ENCODE data around the gene SYTL4.
"Not testable (repeated sequence)": the region's sequence is repeated elsewhere in the genome, so short reads cannot be mapped to it uniquely, and the experiment has no call there.

SYTL4 gene

GRCh38 chrX:100731441-100732281 lies at the start of gene SYTL4:
TSS of gene SYTL4 (minus strand) at chrX:100732121. CDS start at chrX:100702037, 30,084 bp downstream.
- no peak for DNase-seq (ENCODE audit: low read depth in 1 of 2, low spot score in 1 of 2)

DNA sequence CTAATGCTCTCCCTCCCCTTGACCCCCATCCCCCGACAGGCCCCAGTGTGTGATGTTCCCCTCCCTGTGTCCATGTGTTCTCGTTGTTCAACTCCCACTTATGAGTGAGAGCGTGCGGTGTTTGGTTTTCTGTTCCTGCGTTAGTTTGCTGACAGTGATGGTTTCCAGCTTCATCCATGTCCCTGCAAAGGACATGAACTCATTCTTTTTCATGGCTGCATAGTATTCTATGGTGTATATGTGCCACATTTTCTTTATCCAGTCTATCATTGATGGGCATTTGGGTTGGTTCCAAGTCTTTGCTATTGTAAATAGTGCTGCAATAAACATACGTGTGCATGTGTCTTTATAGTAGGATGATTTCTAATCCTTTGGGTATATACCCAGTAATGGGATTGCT lies 37.5 kb upstream of the SYTL4 start:
- not testable (repeated sequence) for DNase-seq (ENCODE audit: low read depth in 1 of 2, low spot score in 1 of 2)

DNA sequence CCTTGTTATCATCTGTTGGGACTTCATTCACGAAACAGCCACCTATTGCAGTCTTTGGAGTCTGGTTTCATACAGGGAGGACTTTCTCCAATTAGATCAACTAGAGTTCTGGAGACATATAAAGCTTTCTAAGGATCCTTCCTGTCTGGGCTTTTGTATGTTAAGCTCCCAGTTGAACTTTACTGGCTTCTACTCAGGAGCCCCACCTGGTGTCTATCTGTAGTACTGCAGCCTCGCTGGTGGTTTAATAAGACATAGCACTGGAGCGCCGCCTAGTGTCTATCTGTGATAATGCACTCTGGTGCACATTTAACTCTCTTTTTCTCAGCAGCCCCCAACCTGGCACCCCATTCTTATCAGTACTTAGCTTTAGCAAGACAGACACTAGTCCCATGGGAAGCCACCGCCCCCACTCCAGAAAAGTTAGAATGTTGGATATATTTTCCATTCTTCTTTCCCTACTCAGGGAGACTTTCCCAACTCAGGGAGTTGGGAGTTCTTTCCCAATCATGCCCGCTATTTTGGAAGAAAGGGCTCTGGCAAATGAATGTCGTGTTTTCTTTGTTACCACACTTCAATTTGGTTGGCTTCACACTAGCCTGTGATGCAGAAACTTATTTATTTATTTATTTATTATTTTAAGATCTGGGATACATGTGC lies 36.9 kb upstream of the SYTL4 start:
- peak; percentile 49 to 65 for DNase-seq (ENCODE audit: low read depth in 1 of 2, low spot score in 1 of 2)

DNA sequence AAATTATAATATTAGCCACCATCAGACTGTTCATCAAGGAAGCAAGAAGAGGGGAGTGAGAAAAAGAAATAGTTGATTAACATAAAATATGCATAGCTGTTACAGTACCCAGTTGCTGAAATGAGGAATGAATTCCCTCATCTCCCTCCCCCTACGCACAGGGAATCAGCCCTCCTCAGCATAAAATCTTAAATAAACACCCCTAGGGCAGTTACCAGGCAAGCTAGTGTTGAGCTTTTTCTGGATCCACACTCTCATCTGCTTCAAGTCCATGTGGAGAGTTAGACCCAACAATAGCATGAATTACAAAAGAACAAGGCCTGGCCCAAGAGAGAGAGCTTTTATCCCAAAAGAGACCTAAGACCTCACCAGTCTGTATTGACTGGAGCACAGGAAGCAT lies 19.0 kb upstream of the SYTL4 start:
- no peak for DNase-seq (ENCODE audit: low read depth in 1 of 2, low spot score in 1 of 2)

DNA sequence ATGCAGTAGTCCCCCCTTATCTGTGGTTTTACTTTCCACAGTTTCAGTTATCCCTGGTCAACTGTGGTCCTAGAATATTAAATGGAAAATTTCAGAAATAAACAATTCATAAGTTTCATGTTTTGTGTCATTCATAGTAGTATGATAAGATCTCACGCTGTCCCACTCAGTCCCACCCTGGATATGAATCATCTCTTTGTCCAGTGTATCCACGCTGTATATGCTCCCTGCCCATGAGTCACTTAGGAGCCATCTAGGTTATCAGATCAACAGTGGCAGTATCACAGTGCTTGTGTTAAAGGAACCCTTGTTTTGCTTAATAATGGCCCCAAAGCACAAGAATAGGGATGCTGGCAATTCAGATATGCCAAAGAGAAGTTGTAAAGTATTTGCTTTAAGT lies 16.2 kb upstream of the SYTL4 start:
- no peak for DNase-seq (ENCODE audit: low read depth in 1 of 2, low spot score in 1 of 2)

DNA sequence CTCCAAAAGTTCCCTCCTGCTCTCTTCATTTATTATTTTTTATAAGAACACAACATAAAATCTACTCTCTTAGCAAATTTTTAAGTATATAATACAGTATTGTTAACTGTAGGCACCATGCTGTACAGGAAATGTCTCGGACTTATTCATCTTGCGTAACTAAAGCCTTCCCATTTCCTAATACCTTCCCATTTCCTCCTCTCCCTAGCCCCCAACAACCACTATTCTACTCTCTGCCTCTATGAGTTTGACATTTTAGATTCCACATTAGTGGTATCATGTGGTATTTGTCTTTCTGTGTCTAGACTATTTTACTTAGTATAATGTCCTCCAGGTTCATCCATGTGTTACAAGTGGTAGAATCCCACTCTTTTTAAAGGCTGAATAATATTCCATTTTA lies 15.8 kb upstream of the SYTL4 start:
- no peak for DNase-seq (ENCODE audit: low read depth in 1 of 2, low spot score in 1 of 2)

GRCh38 chrX:100747090-100747489 lies 15.2 kb upstream of the SYTL4 start:
- DNase-seq (ENCODE audit: low read depth in 1 of 2, low spot score in 1 of 2), result no peak

DNA sequence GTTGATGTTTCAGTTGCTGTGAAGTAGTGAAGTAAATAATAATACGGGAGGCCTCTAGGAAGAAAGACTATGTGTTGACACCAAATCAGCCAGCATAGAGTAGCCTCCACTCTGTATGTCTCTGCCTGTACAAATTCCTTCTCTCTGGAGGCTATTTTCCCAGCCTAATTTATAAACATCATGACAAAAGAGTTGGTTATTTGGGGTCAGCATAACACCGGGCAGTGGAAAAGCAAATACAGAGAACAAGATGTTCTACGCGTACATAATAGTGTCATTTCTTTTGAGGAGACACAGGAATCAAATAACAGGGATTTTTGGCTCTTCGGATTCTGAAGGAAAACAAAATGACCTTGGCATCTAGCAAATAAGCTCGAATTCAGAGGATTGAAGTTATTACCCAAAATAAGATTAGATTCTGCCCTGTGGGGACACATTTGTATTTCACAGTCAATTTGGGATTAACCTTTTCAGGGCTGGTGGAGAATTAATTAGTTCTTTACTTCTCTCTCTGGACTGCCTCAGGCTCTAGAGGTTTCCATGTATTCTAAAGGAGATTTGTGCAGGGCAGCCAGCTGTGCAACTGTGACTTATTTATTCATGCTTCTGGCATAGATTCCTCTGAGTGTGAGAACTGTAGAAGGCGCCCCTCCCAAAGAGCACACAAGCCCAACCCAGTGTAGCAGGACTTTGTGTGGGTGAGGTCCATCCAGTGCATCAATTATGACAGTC lies 14.1 kb upstream of the SYTL4 start:
- no peak for DNase-seq (ENCODE audit: low read depth in 1 of 2, low spot score in 1 of 2)

DNA sequence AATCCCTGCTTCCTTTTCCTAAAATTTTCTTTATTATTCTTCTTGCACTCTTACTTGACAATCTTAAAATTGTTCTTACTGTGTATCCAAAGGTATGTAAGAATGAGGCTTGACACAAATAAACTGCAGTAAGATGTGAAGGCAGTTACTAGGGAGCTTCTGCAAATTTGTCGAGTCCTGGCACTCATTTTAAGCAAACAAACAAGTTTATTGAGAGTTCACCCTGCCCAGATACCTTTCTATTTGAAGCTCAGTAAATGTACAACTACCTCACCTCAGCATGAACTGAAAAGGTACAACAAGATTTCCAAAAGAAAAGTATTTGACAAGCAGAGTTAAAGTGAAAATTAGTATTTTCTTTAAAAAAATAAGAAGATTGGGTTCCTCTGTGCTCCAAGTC lies 13.3 kb upstream of the SYTL4 start:
- DNase-seq (ENCODE audit: low read depth in 1 of 2, low spot score in 1 of 2), result no peak

- DNase-seq (ENCODE audit: low read depth in 1 of 2, low spot score in 1 of 2), result no peak
Observed at GRCh38 chrX:100743009-100743607, 11.2 kb upstream of the SYTL4 start.

DNA sequence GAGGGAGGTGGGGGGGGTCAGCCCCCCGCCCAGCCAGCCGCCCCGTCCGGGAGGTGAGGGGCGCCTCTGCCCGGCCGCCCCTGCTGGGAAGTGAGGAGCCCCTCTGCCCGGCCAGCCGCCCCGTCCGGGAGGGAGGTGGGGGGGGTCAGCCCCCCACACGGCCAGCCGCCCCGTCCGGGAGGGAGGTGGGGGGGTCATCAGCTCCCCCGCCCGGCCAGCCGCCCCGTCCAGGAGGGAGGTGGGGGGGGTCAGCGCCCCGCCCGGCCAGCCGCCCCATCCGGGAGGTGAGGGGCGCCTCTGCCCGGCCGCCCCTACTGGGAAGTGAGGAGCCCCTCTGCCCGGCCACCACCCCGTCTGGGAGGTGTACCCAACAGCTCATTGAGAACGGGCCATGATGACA lies 7.9 kb downstream of the SYTL4 start:
- not testable (repeated sequence) for DNase-seq (ENCODE audit: low read depth in 1 of 2, low spot score in 1 of 2)

GRCh38 chrX:100721328-100721727 lies 10.6 kb downstream of the SYTL4 start:
- no peak for DNase-seq (ENCODE audit: low read depth in 1 of 2, low spot score in 1 of 2)

DNA sequence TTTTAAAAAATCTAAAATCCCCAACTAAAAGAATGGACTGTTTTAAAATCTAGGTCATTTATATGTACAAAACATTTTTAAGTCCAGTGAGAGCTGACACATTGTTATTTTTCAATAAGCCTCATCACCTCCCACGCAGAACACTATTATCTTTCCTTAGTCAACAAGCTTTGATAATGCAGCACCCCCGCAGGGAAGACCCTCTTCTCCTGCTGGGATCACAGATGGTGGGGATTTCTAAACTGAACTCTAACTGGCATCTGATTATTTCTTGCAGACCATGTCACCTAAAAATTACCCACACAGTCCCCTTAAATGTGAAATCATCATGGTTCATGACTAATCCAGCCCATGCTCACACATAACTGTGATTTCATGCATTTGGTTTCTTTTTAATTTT lies 11.6 kb downstream of the SYTL4 start:
- DNase-seq (ENCODE audit: low read depth in 1 of 2, low spot score in 1 of 2), result no peak

- no peak for DNase-seq (ENCODE audit: low read depth in 1 of 2, low spot score in 1 of 2)
Observed at GRCh38 chrX:100719139-100719538, 12.8 kb downstream of the SYTL4 start.

GRCh38 chrX:100717363-100717762 lies 14.6 kb downstream of the SYTL4 start:
- DNase-seq (ENCODE audit: low read depth in 1 of 2, low spot score in 1 of 2), result no peak

DNA sequence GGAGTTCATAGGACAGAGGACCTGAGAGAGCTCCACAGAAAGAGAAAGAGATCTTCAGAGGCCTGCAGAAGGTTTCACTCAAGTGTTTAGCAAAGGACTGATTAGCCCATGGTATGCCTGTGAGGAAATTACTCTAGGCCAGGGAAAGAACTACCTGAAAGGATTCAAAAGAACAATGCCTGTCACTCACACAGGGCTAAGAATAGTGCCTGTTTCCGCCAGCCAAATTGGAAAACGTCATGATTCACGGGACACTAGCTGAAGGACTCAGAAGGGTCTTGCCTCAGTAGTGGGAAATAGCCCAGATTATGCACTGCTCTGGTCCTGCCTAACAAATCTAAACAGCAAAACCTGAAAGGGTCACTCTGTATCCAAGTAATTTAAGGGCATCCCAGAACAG lies 21.1 kb downstream of the SYTL4 start:
- no peak for DNase-seq (ENCODE audit: low read depth in 1 of 2, low spot score in 1 of 2)

GRCh38 chrX:100704581-100705203 lies 27.2 kb downstream of the SYTL4 start:
- DNase-seq (ENCODE audit: low read depth in 1 of 2, low spot score in 1 of 2), result no peak

- no peak for DNase-seq (ENCODE audit: low read depth in 1 of 2, low spot score in 1 of 2)
Observed at GRCh38 chrX:100700809-100701208, 31.1 kb downstream of the SYTL4 start.

GRCh38 chrX:100698551-100698950 lies 33.4 kb downstream of the SYTL4 start:
- no peak for DNase-seq (ENCODE audit: low read depth in 1 of 2, low spot score in 1 of 2)

DNA sequence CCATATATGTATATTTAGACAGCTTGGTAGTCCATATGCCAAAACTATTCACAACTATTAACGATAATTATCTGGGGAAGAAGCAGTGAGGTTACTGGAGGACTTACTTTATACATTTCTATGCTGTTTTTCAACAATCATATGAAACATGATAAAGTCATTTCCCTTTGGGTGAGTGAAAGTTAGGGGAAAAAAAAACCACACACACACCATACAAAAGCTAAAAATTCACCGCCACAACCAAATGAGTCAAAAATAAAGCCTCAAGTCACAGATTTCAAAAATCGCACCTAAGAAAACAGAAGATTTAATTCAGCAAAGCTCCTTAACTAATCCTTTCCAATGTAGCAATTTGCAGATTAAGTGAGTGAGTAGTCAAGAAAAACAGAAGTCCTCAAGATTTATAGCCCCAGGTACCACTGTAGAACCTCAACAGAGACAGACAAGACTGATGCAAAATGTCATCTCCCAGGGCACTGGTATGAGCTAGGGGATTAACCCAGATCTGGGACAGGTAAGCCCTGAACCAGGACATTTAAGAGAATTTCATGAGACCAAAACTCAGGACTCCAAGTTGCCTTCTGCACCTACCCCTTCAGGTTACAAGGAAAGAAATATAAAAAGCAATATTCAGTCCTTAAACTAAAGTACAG lies 35.1 kb downstream of the SYTL4 start:
- DNase-seq (ENCODE audit: low read depth in 1 of 2, low spot score in 1 of 2), result no peak

GRCh38 chrX:100695991-100696390 lies 35.9 kb downstream of the SYTL4 start:
- DNase-seq (ENCODE audit: low read depth in 1 of 2, low spot score in 1 of 2), result no peak
